MM.1S (cell line): ENCODE results near the gene BCL2.

Experiments used
- DNase-seq: peaks from one replicate; pipeline ENCODE4 v3.0.0-alpha.2; 2015
- H2AFZ ChIP-seq: fragments of 300-600 bp; sonication (generic); 2 replicates; pipeline ENCODE4 v1.6.0; 2016; ENCODE audit warnings: antibody characterized with exemption, low read length
- H3F3A ChIP-seq: fragments of 300-600 bp; sonication (generic); 2 replicates; pipeline ENCODE4 v1.6.1; 2016; ENCODE audit warnings: mild to moderate bottlenecking, antibody characterized with exemption, low read length, moderate library complexity, mixed read lengths; ENCODE audit not compliant: insufficient read depth
- H3K27ac ChIP-seq: fragments of 300-600 bp; sonication (generic); 2 replicates; pipeline ENCODE4 v1.5.1; 2016; ENCODE audit warnings: mild to moderate bottlenecking, low read length
- H3K27me3 ChIP-seq: fragments of 300-600 bp; sonication (generic); replicated peaks from 2 replicates; pipeline ENCODE4 v1.6.0; 2016; ENCODE audit warnings: low read length; ENCODE audit not compliant: insufficient read depth
- H3K36me3 ChIP-seq: fragments of 300-600 bp; sonication (generic); replicated peaks from 2 replicates; pipeline ENCODE4 v1.6.1; 2016; ENCODE audit warnings: mild to moderate bottlenecking, low read length, mixed read lengths; ENCODE audit not compliant: insufficient read depth
- H3K4me1 ChIP-seq: fragments of 300-600 bp; sonication (generic); 2 replicates; pipeline ENCODE4 v1.6.1; 2016; ENCODE audit warnings: low read length, mixed read lengths
- H3K4me2 ChIP-seq: fragments of 300-600 bp; sonication (generic); 2 replicates; pipeline ENCODE4 v1.6.0; 2016; ENCODE audit warnings: low read depth, low read length
- H3K4me3 ChIP-seq: fragments of 300-600 bp; sonication (generic); 2 replicates; pipeline ENCODE4 v1.5.1; 2016; ENCODE audit warnings: low read length, mixed read lengths
- H3K79me2 ChIP-seq: fragments of 300-600 bp; sonication (generic); 2 replicates; pipeline ENCODE4 v1.6.1; 2016; ENCODE audit warnings: mixed run types, low read length, mixed read lengths
- H3K9ac ChIP-seq: fragments of 300-600 bp; sonication (generic); 2 replicates; pipeline ENCODE4 v1.6.1; 2016; ENCODE audit warnings: low read length, mixed read lengths
- H3K9me2 ChIP-seq: fragments of 300-600 bp; sonication (generic); replicated peaks from 2 replicates; pipeline ENCODE4 v1.6.1; 2016; ENCODE audit warnings: mild to moderate bottlenecking, low read length, mixed read lengths; ENCODE audit not compliant: insufficient read depth
- H3K9me3 ChIP-seq: fragments of 300-600 bp; sonication (generic); replicated peaks from 2 replicates; pipeline ENCODE4 v1.6.1; 2016; ENCODE audit warnings: mild to moderate bottlenecking, low read length, mixed read lengths; ENCODE audit not compliant: insufficient read depth
- H4K20me1 ChIP-seq: fragments of 300-600 bp; sonication (generic); 2 replicates; pipeline ENCODE4 v1.6.1; 2016; ENCODE audit warnings: mild to moderate bottlenecking, low read length, moderate library complexity, mixed read lengths; ENCODE audit not compliant: insufficient read depth
- EZH2 ChIP-seq: fragments of 300-600 bp; sonication (generic); optimal IDR thresholded peaks from 2 replicates; pipeline ENCODE3; 2017; ENCODE audit warnings: low read depth, mild to moderate bottlenecking, antibody characterized with exemption, low read length, mixed read lengths
- EZH2phosphoT487 ChIP-seq: fragments of 300-600 bp; sonication (generic); IDR thresholded peaks from 2 replicates; pipeline ENCODE4 v1.6.1; 2018; ENCODE audit warnings: antibody characterized with exemption, low read length
- TF ChIP-seq, protein P1 (sequence below): fragments of 300-600 bp; sonication (generic); IDR thresholded peaks from 2 replicates; pipeline ENCODE4 v1.5.1; 2016; ENCODE audit warnings: antibody characterized with exemption, low read length, mixed read lengths

The BCL2 gene

DNA sequence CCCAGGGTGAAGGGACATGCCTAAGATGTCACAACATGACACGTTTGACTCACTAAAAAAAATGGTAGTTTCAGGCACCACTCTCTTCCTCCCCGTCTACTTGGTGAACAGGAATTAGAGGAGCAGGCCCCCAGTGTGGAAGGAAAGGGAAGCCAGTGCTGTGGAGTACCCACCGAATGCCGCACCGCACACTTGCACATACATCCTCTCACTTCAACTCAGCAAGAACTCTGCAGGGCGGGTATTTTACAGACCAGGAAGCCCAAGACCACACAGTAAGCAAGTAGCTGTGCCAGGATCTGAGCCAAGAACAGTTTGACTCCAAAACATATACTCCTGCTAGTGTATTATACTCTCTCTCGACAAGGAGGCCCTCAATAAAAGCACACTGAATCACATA is 69.8 kb downstream of the BCL2 start:
- H3K27ac ChIP-seq, result no peak overlapping the region
- H3K27me3 ChIP-seq, result no peaks in the 10 kb centered on the region
- no peaks in the 10 kb centered on the region for H3K36me3 ChIP-seq
- H3K4me3 ChIP-seq, result no peak overlapping the region
- TF ChIP-seq EZH2 (no peak), EZH2phosphoT487 (no peak)
- TF ChIP-seq, protein P1, sequence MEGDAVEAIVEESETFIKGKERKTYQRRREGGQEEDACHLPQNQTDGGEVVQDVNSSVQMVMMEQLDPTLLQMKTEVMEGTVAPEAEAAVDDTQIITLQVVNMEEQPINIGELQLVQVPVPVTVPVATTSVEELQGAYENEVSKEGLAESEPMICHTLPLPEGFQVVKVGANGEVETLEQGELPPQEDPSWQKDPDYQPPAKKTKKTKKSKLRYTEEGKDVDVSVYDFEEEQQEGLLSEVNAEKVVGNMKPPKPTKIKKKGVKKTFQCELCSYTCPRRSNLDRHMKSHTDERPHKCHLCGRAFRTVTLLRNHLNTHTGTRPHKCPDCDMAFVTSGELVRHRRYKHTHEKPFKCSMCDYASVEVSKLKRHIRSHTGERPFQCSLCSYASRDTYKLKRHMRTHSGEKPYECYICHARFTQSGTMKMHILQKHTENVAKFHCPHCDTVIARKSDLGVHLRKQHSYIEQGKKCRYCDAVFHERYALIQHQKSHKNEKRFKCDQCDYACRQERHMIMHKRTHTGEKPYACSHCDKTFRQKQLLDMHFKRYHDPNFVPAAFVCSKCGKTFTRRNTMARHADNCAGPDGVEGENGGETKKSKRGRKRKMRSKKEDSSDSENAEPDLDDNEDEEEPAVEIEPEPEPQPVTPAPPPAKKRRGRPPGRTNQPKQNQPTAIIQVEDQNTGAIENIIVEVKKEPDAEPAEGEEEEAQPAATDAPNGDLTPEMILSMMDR, result no peak
- peaks cover 20% of the 10 kb centered on the region for H3K4me1 ChIP-seq
- no peaks in the 10 kb centered on the region for H3K9me3 ChIP-seq
- DNase-seq, result no peak
- H3F3A ChIP-seq, result peaks cover 18% of the 10 kb centered on the region
- no peak overlapping the region for H3K4me2 ChIP-seq
- H4K20me1 ChIP-seq, result no peaks in the 10 kb centered on the region
- H2AFZ ChIP-seq, result no peak overlapping the region
- no peaks in the 10 kb centered on the region for H3K9me2 ChIP-seq
- H3K9ac ChIP-seq, result no peak overlapping the region
- peaks cover 79% of the 10 kb centered on the region for H3K79me2 ChIP-seq

DNA sequence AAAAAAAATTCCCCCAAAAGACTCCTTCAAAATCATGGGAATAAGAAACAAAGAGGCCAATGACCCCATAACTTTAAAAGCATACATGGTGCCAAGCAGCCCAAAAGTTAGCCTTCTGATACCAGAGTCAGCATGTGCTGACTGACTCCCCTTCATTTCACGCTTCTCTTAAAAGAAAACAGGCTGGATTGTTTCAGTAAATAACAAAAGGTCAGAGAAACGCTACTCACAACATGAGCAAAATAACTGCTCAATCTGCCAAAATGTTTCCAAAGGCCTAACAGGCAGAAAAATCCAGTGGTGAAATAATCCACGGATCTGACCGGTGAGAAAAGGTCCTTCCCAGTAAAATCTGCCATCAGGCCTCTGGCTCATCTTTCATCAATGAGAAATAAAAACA is 71.6 kb downstream of the BCL2 start:
- H3K4me1 ChIP-seq, result peaks cover 8% of the 10 kb centered on the region
- H3K9me3 ChIP-seq, result no peaks in the 10 kb centered on the region
- no peak overlapping the region for H3K4me2 ChIP-seq
- H3K27ac ChIP-seq, result no peak overlapping the region
- no peak overlapping the region for H2AFZ ChIP-seq
- peaks cover 87% of the 10 kb centered on the region for H3K79me2 ChIP-seq
- H3K4me3 ChIP-seq, result no peak overlapping the region
- H3K27me3 ChIP-seq, result no peaks in the 10 kb centered on the region
- H3F3A ChIP-seq, result no peaks in the 10 kb centered on the region
- H3K9me2 ChIP-seq, result no peaks in the 10 kb centered on the region
- no peak overlapping the region for H3K9ac ChIP-seq
- no peak for DNase-seq
- no peaks in the 10 kb centered on the region for H3K36me3 ChIP-seq
- TF ChIP-seq, protein P1, result no peak
- no peak for TF ChIP-seq EZH2
- TF ChIP-seq EZH2phosphoT487, result no peak
- no peaks in the 10 kb centered on the region for H4K20me1 ChIP-seq

DNA sequence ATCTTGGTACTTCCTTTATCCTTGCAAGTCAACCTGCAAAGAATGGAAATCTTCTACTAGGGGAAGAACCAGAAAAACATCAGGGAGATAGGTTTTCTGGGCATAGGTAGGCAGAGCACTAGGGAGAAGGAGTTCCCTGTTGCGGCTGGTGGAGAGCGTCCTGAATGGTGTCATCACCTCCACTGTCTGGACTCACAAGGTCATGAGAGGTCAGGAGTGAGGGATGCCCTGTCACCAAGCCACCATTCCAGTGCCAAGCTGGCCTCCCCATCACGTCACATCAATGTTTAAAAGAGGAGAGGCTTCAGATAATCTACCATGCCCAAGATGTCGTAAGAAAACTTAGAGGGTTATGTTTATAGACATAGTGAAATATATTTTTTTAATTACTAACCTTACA is 72.1 kb downstream of the BCL2 start:
- Histone ChIP-seq H3F3A (no peaks in the 10 kb centered on the region), H3K27ac (no peak overlapping the region), H3K9me3 (no peaks in the 10 kb centered on the region), H4K20me1 (no peaks in the 10 kb centered on the region), H2AFZ (no peak overlapping the region), H3K4me3 (no peak overlapping the region), H3K4me2 (no peak overlapping the region), H3K27me3 (no peaks in the 10 kb centered on the region), H3K36me3 (no peaks in the 10 kb centered on the region), H3K4me1 (peaks cover 4% of the 10 kb centered on the region; the same call in 1 of the 2 replicates), H3K9ac (no peak overlapping the region), H3K9me2 (no peaks in the 10 kb centered on the region), H3K79me2 (peaks cover 87% of the 10 kb centered on the region)
- TF ChIP-seq, protein P1, result no peak
- no peak for TF ChIP-seq EZH2
- no peak for TF ChIP-seq EZH2phosphoT487
- DNase-seq, result no peak
